ENCODE measurements around the gene PAX5. TPM values are rescaled to one million over a fixed set of nuclear protein-coding genes. Genes with fewer than 3 reads are reported as not detected.

PAX5 gene
- total RNA-seq, 2 experiments from 2014 or later: 2.2 to 2.4 TPM

Other genes starting within 250 kb of the PAX5 start
- 10 to 100 TPM; 35.4 to 37.5 TPM for gene ZCCHC7, start 86.3 kb upstream of the PAX5 start, total RNA-seq